Subcutaneous abdominal adipose tissue (tissue), 5 donors: ENCODE results near the gene ITGAE.

Experiments used
- H3K27ac ChIP-seq: one replicate; pipeline ENCODE4 v1.7.0; 2013; ENCODE audit warnings: low read depth, mild to moderate bottlenecking, inconsistent platforms, low read length, moderate library complexity
- H3K27me3 ChIP-seq, 5 donors: one replicate each; pipeline ENCODE4 v1.7.0; 2013; ENCODE audit warnings: low read length in 5 of 5, inconsistent platforms in 1 of 5; ENCODE audit not compliant: control insufficient read depth in 5 of 5, insufficient read depth in 4 of 5
- H3K36me3 ChIP-seq, 5 donors: one replicate each; pipeline ENCODE4 v1.7.0; 2013; ENCODE audit warnings: low read length in 5 of 5; ENCODE audit not compliant: control insufficient read depth in 5 of 5, insufficient read depth in 5 of 5
- H3K4me1 ChIP-seq, 5 donors: one replicate each; pipeline ENCODE4 v1.7.0; 2013; ENCODE audit warnings: low read length in 5 of 5, mild to moderate bottlenecking in 3 of 5, moderate library complexity in 1 of 5; ENCODE audit not compliant: control insufficient read depth in 5 of 5, insufficient read depth in 5 of 5
- H3K4me3 ChIP-seq, 5 donors: one replicate each; pipeline ENCODE4 v1.7.0; 2013; ENCODE audit warnings: low read length in 5 of 5, low read depth in 1 of 5
- H3K9ac ChIP-seq, 5 donors: one replicate each; pipeline ENCODE4 v1.7.0; 2013; ENCODE audit warnings: low read length in 5 of 5, mild to moderate bottlenecking in 4 of 5, moderate library complexity in 3 of 5
- H3K9me3 ChIP-seq, 5 donors: one replicate each; pipeline ENCODE4 v1.7.0; 2013; ENCODE audit warnings: low read length in 5 of 5; ENCODE audit not compliant: control insufficient read depth in 5 of 5
- donor health status: healthy.
- donor health status: healthy.
- donor health status: healthy.
- donor health status: healthy.
- donor health status: healthy.

Gene ITGAE

DNA sequence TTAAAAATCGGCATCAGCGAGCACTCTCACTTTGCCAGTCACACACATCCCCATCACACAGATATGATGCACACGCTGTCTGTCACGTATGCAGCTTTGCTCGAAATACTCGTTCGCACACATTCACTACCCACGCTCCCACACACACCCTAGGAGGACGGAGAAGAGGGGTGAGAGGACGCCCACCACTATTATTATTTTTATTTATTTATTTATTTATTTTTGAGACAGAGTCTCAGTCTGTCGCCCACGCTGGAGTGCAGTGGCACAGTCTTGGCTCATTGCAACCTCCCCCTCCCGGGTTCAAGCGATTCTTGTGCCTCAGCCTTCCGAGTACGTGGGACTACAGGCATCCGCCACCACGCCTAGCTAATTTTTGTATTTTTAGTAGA lies 46.9 kb downstream of the ITGAE start:
- Histone ChIP-seq H3K27me3 (peaks cover 5 to 33% (median 23%) of the 10 kb centered on the region in 5 donors), H3K4me3 (no peak overlapping the region), H3K27ac (no peak overlapping the region), H3K9ac (no peak overlapping the region), H3K4me1 (peaks cover 0 to 5% (median 3%) of the 10 kb centered on the region in 5 donors), H3K9me3 (peaks cover 0 to 2% (median under 1%) of the 10 kb centered on the region in 5 donors), H3K36me3 (no peaks in the 10 kb centered on the region)

GRCh38 chr17:3753624-3754023 lies 47.4 kb downstream of the ITGAE start:
- H3K36me3 ChIP-seq, result no peaks in the 10 kb centered on the region
- no peak overlapping the region for H3K9ac ChIP-seq
- H3K27me3 ChIP-seq, result peaks cover 5 to 33% (median 23%) of the 10 kb centered on the region in 5 donors
- H3K27ac ChIP-seq, result no peak overlapping the region
- peaks cover 0 to 5% (median 3%) of the 10 kb centered on the region in 5 donors for H3K4me1 ChIP-seq
- no peak overlapping the region for H3K4me3 ChIP-seq
- no peaks in the 10 kb centered on the region for H3K9me3 ChIP-seq

DNA sequence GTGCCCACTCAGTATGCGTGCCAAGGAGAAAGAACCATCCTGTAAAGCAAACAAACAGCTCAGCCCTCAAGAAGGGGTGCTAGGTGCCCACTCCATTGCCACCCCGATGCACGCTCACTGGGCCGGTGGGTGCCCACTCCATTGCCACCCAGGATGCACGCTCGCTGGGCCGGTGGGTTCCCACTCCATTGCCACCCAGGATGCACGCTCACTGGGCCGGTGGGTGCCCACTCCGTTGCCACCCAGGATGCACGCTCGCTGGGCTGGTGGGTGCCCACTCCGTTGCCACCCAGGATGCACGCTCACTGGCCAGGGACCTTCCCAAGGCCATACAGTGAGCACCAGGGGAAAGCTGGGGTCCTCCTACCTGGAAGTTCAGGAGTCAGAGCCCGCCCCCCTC lies 49.2 kb downstream of the ITGAE start:
- no peak overlapping the region for H3K27ac ChIP-seq
- H3K9me3 ChIP-seq, result no peaks in the 10 kb centered on the region
- H3K36me3 ChIP-seq, result no peaks in the 10 kb centered on the region

GRCh38 chr17:3750926-3751325 lies 50.1 kb downstream of the ITGAE start:
- H3K27me3 ChIP-seq, result peaks cover 5 to 33% (median 25%) of the 10 kb centered on the region in 5 donors
- H3K36me3 ChIP-seq, result no peaks in the 10 kb centered on the region
- peaks cover 0 to 5% (median 3%) of the 10 kb centered on the region in 5 donors for H3K4me1 ChIP-seq
- H3K27ac ChIP-seq, result no peak overlapping the region
- H3K9me3 ChIP-seq, result no peaks in the 10 kb centered on the region
- H3K9ac ChIP-seq, result no peak overlapping the region
- no peak overlapping the region for H3K4me3 ChIP-seq

More for the DNA sequence above, 49.2 kb downstream of the ITGAE start:
- Histone ChIP-seq H3K4me1 (peaks cover 0 to 5% (median 3%) of the 10 kb centered on the region in 5 donors), H3K9ac (no peak overlapping the region), H3K4me3 (no peak overlapping the region), H3K27me3 (peaks cover 5 to 33% (median 25%) of the 10 kb centered on the region in 5 donors)

DNA sequence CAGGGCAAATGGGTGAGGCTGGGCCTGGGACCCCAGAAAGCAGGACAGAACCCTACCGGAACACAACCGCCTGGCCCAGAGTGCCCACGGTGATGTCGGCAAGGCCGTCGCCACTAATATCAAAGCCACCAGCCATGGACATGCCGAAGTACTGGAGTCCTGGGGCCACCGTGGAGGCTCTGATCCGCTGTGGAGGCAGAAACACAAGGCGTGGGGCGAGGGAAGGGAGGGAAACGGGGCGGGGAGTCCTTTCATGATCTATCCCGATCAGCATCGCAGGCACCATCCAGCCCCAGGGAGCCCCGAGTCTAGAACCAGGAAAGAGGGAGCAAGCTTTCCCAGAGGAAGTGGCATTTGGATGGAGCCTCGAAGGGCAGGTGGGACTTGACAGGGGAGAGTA lies 50.7 kb downstream of the ITGAE start:
- H3K36me3 ChIP-seq, result no peaks in the 10 kb centered on the region
- no peak overlapping the region for H3K27ac ChIP-seq
- H3K4me3 ChIP-seq, result no peak overlapping the region
- peaks cover 0 to 5% (median 3%) of the 10 kb centered on the region in 5 donors for H3K4me1 ChIP-seq
- H3K27me3 ChIP-seq, result peaks cover 5 to 33% (median 25%) of the 10 kb centered on the region in 5 donors
- no peak overlapping the region for H3K9ac ChIP-seq
- H3K9me3 ChIP-seq, result no peaks in the 10 kb centered on the region

- H3K27ac ChIP-seq, result no peak overlapping the region
- no peaks in the 10 kb centered on the region for H3K9me3 ChIP-seq
- no peak overlapping the region for H3K4me3 ChIP-seq
- H3K36me3 ChIP-seq, result no peaks in the 10 kb centered on the region
- no peaks in the 10 kb centered on the region for H3K4me1 ChIP-seq
- H3K27me3 ChIP-seq, result peaks cover 2 to 31% (median 22%) of the 10 kb centered on the region in 5 donors
- H3K9ac ChIP-seq, result no peak overlapping the region
These were observed 52.4 kb downstream of the ITGAE start for GRCh38 chr17:3748576-3748975.

- Histone ChIP-seq H3K4me3 (no peak overlapping the region), H3K27me3 (peaks cover 2 to 25% (median 16%) of the 10 kb centered on the region in 5 donors), H3K4me1 (no peaks in the 10 kb centered on the region), H3K36me3 (no peaks in the 10 kb centered on the region), H3K27ac (no peak overlapping the region), H3K9ac (no peak overlapping the region), H3K9me3 (no peaks in the 10 kb centered on the region)
These were observed 53.2 kb downstream of the ITGAE start for GRCh38 chr17:3747805-3748204.

DNA sequence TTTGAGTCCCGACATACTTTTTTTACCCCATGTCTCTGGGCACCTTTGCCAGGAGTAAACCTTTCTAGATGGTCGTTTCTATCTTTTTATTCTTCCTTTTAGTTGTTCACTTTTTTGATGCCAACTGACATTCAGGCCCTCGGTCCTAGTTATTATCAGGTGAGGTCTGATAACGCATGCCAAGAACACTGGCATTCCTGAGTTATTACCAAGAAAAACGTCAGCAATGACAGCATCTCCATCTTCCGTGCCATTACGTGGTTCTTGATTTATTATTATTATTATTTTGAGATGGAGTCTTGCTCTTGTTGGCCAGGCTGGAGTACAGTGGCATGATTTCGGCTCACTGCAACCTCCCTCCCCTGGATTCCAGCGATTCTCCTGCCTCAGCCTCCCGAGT lies 55.9 kb downstream of the ITGAE start:
- H3K36me3 ChIP-seq, result no peaks in the 10 kb centered on the region
- no peak overlapping the region for H3K4me3 ChIP-seq
- H3K9me3 ChIP-seq, result no peaks in the 10 kb centered on the region
- H3K27me3 ChIP-seq, result peaks cover 0 to 9% (median 2%) of the 10 kb centered on the region in 5 donors
- H3K9ac ChIP-seq, result no peak overlapping the region
- H3K4me1 ChIP-seq, result no peaks in the 10 kb centered on the region
- H3K27ac ChIP-seq, result no peak overlapping the region

GRCh38 chr17:3744014-3744413 lies 57.0 kb downstream of the ITGAE start:
- no peaks in the 10 kb centered on the region for H3K4me1 ChIP-seq

GRCh38 chr17:3740611-3741073 lies 60.3 kb downstream of the ITGAE start:
- Histone ChIP-seq H3K9ac (no peak overlapping the region), H3K9me3 (no peaks in the 10 kb centered on the region), H3K27me3 (peaks cover 0 to 5% (median 3%) of the 10 kb centered on the region in 5 donors), H3K4me3 (no peak overlapping the region), H3K36me3 (no peaks in the 10 kb centered on the region), H3K4me1 (peaks cover 0 to 13% (median 11%) of the 10 kb centered on the region in 5 donors), H3K27ac (no peak overlapping the region)

More at GRCh38 chr17:3744014-3744413, 57.0 kb downstream of the ITGAE start:
- Histone ChIP-seq H3K9ac (no peak overlapping the region), H3K9me3 (no peaks in the 10 kb centered on the region), H3K27ac (no peak overlapping the region), H3K36me3 (no peaks in the 10 kb centered on the region), H3K4me3 (no peak overlapping the region), H3K27me3 (peaks cover 0 to 10% (median 2%) of the 10 kb centered on the region in 5 donors)
